H9 (cell line): ENCODE results near the gene RTN1. TPM values are rescaled to one million over a fixed set of nuclear protein-coding genes. Genes with fewer than 3 reads are reported as not detected.

Source experiments
- DNase-seq: peaks from one replicate; pipeline ENCODE4 v3.0.0-alpha.2; 2017
- H2AFZ ChIP-seq: one replicate; pipeline ENCODE4 v1.6.1; 2013; ENCODE audit warnings: mild to moderate bottlenecking, low read length, control low read depth, moderate library complexity
- H2AK5ac ChIP-seq: 2 replicates; pipeline ENCODE4 v1.6.1; 2013; ENCODE audit warnings: low read length, control low read depth, mixed read lengths; ENCODE audit not compliant: insufficient read length
- H2BK120ac ChIP-seq: one replicate; pipeline ENCODE4 v1.6.1; 2013; ENCODE audit warnings: low read depth, mild to moderate bottlenecking, low read length, control low read depth, inconsistent platforms; ENCODE audit not compliant: poor library complexity, severe bottlenecking
- H2BK12ac ChIP-seq: 2 replicates; pipeline ENCODE4 v1.6.1; 2013; ENCODE audit warnings: low read length, control low read depth, mixed read lengths, low read depth; ENCODE audit not compliant: insufficient read length
- H2BK15ac ChIP-seq: 2 replicates; pipeline ENCODE4 v1.6.1; 2013; ENCODE audit warnings: low read depth, low read length, control low read depth
- H2BK20ac ChIP-seq: one replicate; pipeline ENCODE4 v1.6.1; 2013; ENCODE audit warnings: low read depth, mild to moderate bottlenecking, low read length, control low read depth, inconsistent platforms; ENCODE audit not compliant: poor library complexity, severe bottlenecking
- H2BK5ac ChIP-seq: 2 replicates; pipeline ENCODE4 v1.6.1; 2013; ENCODE audit warnings: low read length, control low read depth, mixed read lengths; ENCODE audit not compliant: insufficient read length
- H3K14ac ChIP-seq: 2 replicates; pipeline ENCODE4 v1.6.1; 2013; ENCODE audit warnings: low read length, control low read depth; ENCODE audit not compliant: insufficient read depth
- H3K18ac ChIP-seq: 2 replicates; pipeline ENCODE4 v1.6.1; 2013; ENCODE audit warnings: low read depth, mild to moderate bottlenecking, mixed read lengths, low read length, control low read depth; ENCODE audit not compliant: insufficient read length
- H3K23ac ChIP-seq: 2 replicates; pipeline ENCODE4 v1.6.1; 2013; ENCODE audit warnings: low read length, control low read depth, mixed read lengths, low read depth; ENCODE audit not compliant: insufficient read length
- H3K23me2 ChIP-seq: 2 replicates; pipeline ENCODE4 v1.6.1; 2013; ENCODE audit warnings: low read depth, mild to moderate bottlenecking, mixed read lengths, low read length, control low read depth; ENCODE audit not compliant: insufficient read length, poor library complexity, severe bottlenecking
- H3K27ac ChIP-seq: 2 replicates; pipeline ENCODE4 v1.5.1; 2013; ENCODE audit warnings: low read length, control low read depth, mixed read lengths, low read depth; ENCODE audit not compliant: insufficient read length
- H3K27me3 ChIP-seq: 2 replicates; pipeline ENCODE4 v1.6.1; 2013; ENCODE audit warnings: low read length, control low read depth, inconsistent platforms; ENCODE audit not compliant: insufficient read depth
- H3K4ac ChIP-seq: 2 replicates; pipeline ENCODE4 v1.6.1; 2013; ENCODE audit warnings: low read depth, mild to moderate bottlenecking, control low read depth, inconsistent platforms, low read length, moderate library complexity
- H3K4me1 ChIP-seq: 2 replicates; pipeline ENCODE4 v1.6.1; 2013; ENCODE audit warnings: low read length, control low read depth, inconsistent platforms; ENCODE audit not compliant: insufficient read depth
- H3K4me2 ChIP-seq: 2 replicates; pipeline ENCODE4 v1.6.1; 2013; ENCODE audit warnings: low read length, control low read depth, mixed read lengths; ENCODE audit not compliant: insufficient read length, insufficient read depth
- H3K56ac ChIP-seq: 2 replicates; pipeline ENCODE4 v1.6.1; 2013; ENCODE audit warnings: low read depth, mild to moderate bottlenecking, mixed read lengths, low read length, control low read depth; ENCODE audit not compliant: insufficient read length
- H3K79me1 ChIP-seq: 2 replicates; pipeline ENCODE4 v1.6.1; 2013; ENCODE audit warnings: low read depth, mild to moderate bottlenecking, moderate library complexity, low read length, control low read depth, inconsistent platforms; ENCODE audit not compliant: insufficient read depth, poor library complexity, severe bottlenecking
- H3K79me2 ChIP-seq: 2 replicates; pipeline ENCODE4 v1.6.1; 2013; ENCODE audit warnings: low read length, control low read depth, inconsistent platforms; ENCODE audit not compliant: insufficient read depth
- H3K9ac ChIP-seq: 2 replicates; pipeline ENCODE4 v1.6.1; 2013; ENCODE audit warnings: low read length, control low read depth, mixed read lengths; ENCODE audit not compliant: insufficient read length; ENCODE audit errors: extremely low read depth
- H3K9me3 ChIP-seq: one replicate; pipeline ENCODE4 v1.6.1; 2013; ENCODE audit warnings: low read depth, low read length, inconsistent platforms; ENCODE audit not compliant: control insufficient read depth
- H3T11ph ChIP-seq: one replicate; pipeline ENCODE4 v1.6.1; 2013; ENCODE audit warnings: mild to moderate bottlenecking, low read length, control low read depth, inconsistent platforms
- H4K20me1 ChIP-seq: one replicate; pipeline ENCODE4 v1.6.1; 2013; ENCODE audit not compliant: control insufficient read depth, insufficient read length, insufficient read depth
- H4K5ac ChIP-seq: 2 replicates; pipeline ENCODE4 v1.6.1; 2013; ENCODE audit warnings: low read depth, mild to moderate bottlenecking, mixed read lengths, low read length, control low read depth; ENCODE audit not compliant: insufficient read length
- H4K8ac ChIP-seq: replicated peaks from 2 replicates; pipeline ENCODE4 v1.6.1; 2013; ENCODE audit warnings: low read length, control low read depth, mixed read lengths, low read depth; ENCODE audit not compliant: insufficient read length
- H4K91ac ChIP-seq: 2 replicates; pipeline ENCODE4 v1.6.1; 2013; ENCODE audit warnings: low read depth, mild to moderate bottlenecking, moderate library complexity, mixed read lengths, low read length, control low read depth; ENCODE audit not compliant: insufficient read length
- H3K27ac Mint-ChIP-seq, 3 experiments: 2 replicates in 2 of 3; 3 replicates in 1 of 3; pipeline ENCODE4 v1.8.0; 2020 to 2021; ENCODE audit warnings: mixed read lengths in 3 of 3, mild to moderate bottlenecking in 1 of 3, moderate library complexity in 1 of 3
- H3K27me3 Mint-ChIP-seq: 2 replicates; pipeline ENCODE4 v1.8.0; 2021; ENCODE audit warnings: low read depth, mild to moderate bottlenecking, moderate library complexity, mixed read lengths
- H3K36me3 Mint-ChIP-seq, 3 experiments: 2 replicates in 2 of 3; 3 replicates in 1 of 3; pipeline ENCODE4 v1.8.0; 2020 to 2021; ENCODE audit warnings: low read depth in 3 of 3, mixed read lengths in 3 of 3; ENCODE audit not compliant: insufficient read depth in 1 of 3
- H3K4me1 Mint-ChIP-seq, 2 experiments: 2 replicates each; pipeline ENCODE4 v1.8.0; 2020; ENCODE audit warnings: mixed read lengths in 2 of 2
- H3K4me3 Mint-ChIP-seq, 2 experiments: 2 replicates in 1 of 2; 3 replicates in 1 of 2; pipeline ENCODE4 v1.8.0; 2020 to 2021; ENCODE audit warnings: mild to moderate bottlenecking in 2 of 2, mixed read lengths in 2 of 2, moderate library complexity in 1 of 2
- H3K9me3 Mint-ChIP-seq, 2 experiments: 2 replicates in 1 of 2; 3 replicates in 1 of 2; pipeline ENCODE4 v1.8.0; 2020; ENCODE audit warnings: mild to moderate bottlenecking in 2 of 2, mixed read lengths in 2 of 2, moderate library complexity in 1 of 2
- WGBS: extraction: QIAGEN DNeasy Blood & Tissue Kit; methylation state at CpG from one replicate; pipeline ENCODE4 v1.1.7; 2013; ENCODE audit warnings: missing lambda C conversion rate, low lambda C conversion rate, mixed read lengths; ENCODE audit not compliant: insufficient read length; ENCODE audit errors: extremely low coverage; 5-methylcytosine and 5-hydroxymethylcytosine counted together
- total RNA-seq: library from RNA; stranded (reverse); gene quantifications from 2 replicates; pipeline ENCODE4 v1.2.1, GENCODE V29; 2021
- TF ChIP-seq, protein P1 (sequence below): fragments of 200-600 bp; sonication (generic); conservative IDR thresholded peaks from 3 replicates; pipeline ENCODE4 v1.8.0; 2021; ENCODE audit warnings: antibody characterized with exemption, mild to moderate bottlenecking

The RTN1 gene
- total RNA-seq, 1 experiment from 2014 or later: 1.8 TPM

GRCh38 chr14:59769586-59769985 lies 101.0 kb downstream of the RTN1 start:
- Histone ChIP-seq H2AFZ (no peak overlapping the region), H2BK5ac (no peak overlapping the region), H3K27me3 (no peaks in the 10 kb centered on the region), H2BK12ac (no peak overlapping the region), H3K79me1 (no peaks in the 10 kb centered on the region), H4K8ac (no peak overlapping the region), H2AK5ac (no peak overlapping the region), H4K5ac (no peak overlapping the region), H3K79me2 (no peaks in the 10 kb centered on the region), H2BK20ac (no peak overlapping the region), H3K18ac (no peak overlapping the region), H2BK120ac (no peak overlapping the region), H3K4me2 (no peak overlapping the region), H3K27ac (no peak overlapping the region), H3K4me1 (no peaks in the 10 kb centered on the region), H3T11ph (no peak overlapping the region), H4K20me1 (no peaks in the 10 kb centered on the region), H3K9me3 (no peaks in the 10 kb centered on the region), H2BK15ac (no peak overlapping the region), H3K56ac (no peak overlapping the region), H3K14ac (no peak overlapping the region), H3K23ac (no peak overlapping the region), H4K91ac (no peak overlapping the region), H3K9ac (no peak overlapping the region), H3K4ac (no peak overlapping the region), H3K23me2 (no peaks in the 10 kb centered on the region)
- H3K4me3 Mint-ChIP-seq: no peak overlapping the region
- no peak overlapping the region for H3K27ac Mint-ChIP-seq
- H3K9me3 Mint-ChIP-seq: no peaks in the 10 kb centered on the region
- DNase-seq: no peak
- no CpG with 5 or more reads among the region's 2 CpGs for WGBS
- H3K36me3 Mint-ChIP-seq: no peaks in the 10 kb centered on the region
- TF ChIP-seq, protein P1, sequence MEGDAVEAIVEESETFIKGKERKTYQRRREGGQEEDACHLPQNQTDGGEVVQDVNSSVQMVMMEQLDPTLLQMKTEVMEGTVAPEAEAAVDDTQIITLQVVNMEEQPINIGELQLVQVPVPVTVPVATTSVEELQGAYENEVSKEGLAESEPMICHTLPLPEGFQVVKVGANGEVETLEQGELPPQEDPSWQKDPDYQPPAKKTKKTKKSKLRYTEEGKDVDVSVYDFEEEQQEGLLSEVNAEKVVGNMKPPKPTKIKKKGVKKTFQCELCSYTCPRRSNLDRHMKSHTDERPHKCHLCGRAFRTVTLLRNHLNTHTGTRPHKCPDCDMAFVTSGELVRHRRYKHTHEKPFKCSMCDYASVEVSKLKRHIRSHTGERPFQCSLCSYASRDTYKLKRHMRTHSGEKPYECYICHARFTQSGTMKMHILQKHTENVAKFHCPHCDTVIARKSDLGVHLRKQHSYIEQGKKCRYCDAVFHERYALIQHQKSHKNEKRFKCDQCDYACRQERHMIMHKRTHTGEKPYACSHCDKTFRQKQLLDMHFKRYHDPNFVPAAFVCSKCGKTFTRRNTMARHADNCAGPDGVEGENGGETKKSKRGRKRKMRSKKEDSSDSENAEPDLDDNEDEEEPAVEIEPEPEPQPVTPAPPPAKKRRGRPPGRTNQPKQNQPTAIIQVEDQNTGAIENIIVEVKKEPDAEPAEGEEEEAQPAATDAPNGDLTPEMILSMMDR: no peak
- peaks cover 14 to 16% of the 10 kb centered on the region in 2 experiments for H3K4me1 Mint-ChIP-seq
- no peaks in the 10 kb centered on the region for H3K27me3 Mint-ChIP-seq
